MG63 (cell line): ENCODE results near the gene ATG4B. TPM values are rescaled to one million over a fixed set of nuclear protein-coding genes. Genes with fewer than 3 reads are reported as not detected.
A peak's percentile ranks its signal among the peaks of the same experiment; 100 is the strongest.
"Not testable (repeated sequence)": the region's sequence is repeated elsewhere in the genome, so short reads cannot be mapped to it uniquely, and the experiment has no call there.

ENCODE experiments used
- DNase-seq: peaks from one replicate; pipeline ENCODE4 v3.0.0-alpha.2; 2020
- H3K27me3 ChIP-seq: fragments of 250-450 bp; sonication (Bioruptor Pico); 2 replicates; pipeline ENCODE4 v1.5.1; 2020; ENCODE audit warnings: mild to moderate bottlenecking, moderate library complexity
- H3K36me3 ChIP-seq: fragments of 250-450 bp; sonication (Bioruptor Pico); 2 replicates; pipeline ENCODE4 v1.5.1; 2020; ENCODE audit warnings: mild to moderate bottlenecking, moderate library complexity
- H3K4me3 ChIP-seq: fragments of 250-450 bp; sonication (Bioruptor Pico); 2 replicates; pipeline ENCODE4 v1.5.1; 2020; ENCODE audit warnings: mild to moderate bottlenecking, moderate library complexity
- H3K9me3 ChIP-seq: fragments of 250-450 bp; sonication (Bioruptor Pico); 2 replicates; pipeline ENCODE4 v1.5.1; 2020; ENCODE audit warnings: mild to moderate bottlenecking, moderate library complexity
- total RNA-seq: library from RNA; depleted of rRNA; stranded (reverse); fragments of >200 nt; shearing (Covaris generic); gene quantifications from 2 replicates; pipeline ENCODE4 v1.2.3, GENCODE V29; 2014; ENCODE audit warnings: low replicate concordance; rRNA removed

The ATG4B gene
- 47.9 and 83.9 TPM in 2 replicates for total RNA-seq

GRCh38 chr2:241637018-241637794 is at the start of gene ATG4B, which contains the start of gene THAP4:
Gene ATG4B (plus strand): TSS chr2:241637693. CDS start chr2:241637715, 22 bp downstream.
Gene THAP4 (minus strand): TSS chr2:241637158. CDS start chr2:241637017, 141 bp downstream.
- Histone ChIP-seq H3K36me3 (peaks cover 51% of the 10 kb centered on the region), H3K9me3 (no peaks in the 10 kb centered on the region), H3K27me3 (no peaks in the 10 kb centered on the region), H3K4me3 (peak within 1 kb of the TSS; percentile 76)
- peak; percentile 87 for DNase-seq

- not testable (repeated sequence) for DNase-seq, H3K27me3 ChIP-seq, H3K4me3 ChIP-seq
- peaks cover 26% of the 10 kb centered on the region for H3K9me3 ChIP-seq
- peaks cover 59% of the 10 kb centered on the region for H3K36me3 ChIP-seq
Measured at GRCh38 chr2:241589863-241590262, 47.6 kb upstream of the ATG4B start.

- not testable (repeated sequence) for H3K27me3 ChIP-seq, H3K4me3 ChIP-seq, DNase-seq
- Histone ChIP-seq H3K9me3 (peaks cover 21% of the 10 kb centered on the region), H3K36me3 (peaks cover 59% of the 10 kb centered on the region)
Measured at GRCh38 chr2:241590496-241591455, 46.7 kb upstream of the ATG4B start.

GRCh38 chr2:241592126-241592845 is 45.2 kb upstream of the ATG4B start:
- peaks cover 9% of the 10 kb centered on the region for H3K9me3 ChIP-seq
- H3K36me3 ChIP-seq: peaks cover 57% of the 10 kb centered on the region
- H3K27me3 ChIP-seq: no peaks in the 10 kb centered on the region
- DNase-seq: no peak
- H3K4me3 ChIP-seq: no peak overlapping the region

GRCh38 chr2:241593271-241593670 is 44.2 kb upstream of the ATG4B start:
- DNase-seq: no peak
- Histone ChIP-seq H3K36me3 (peaks cover 57% of the 10 kb centered on the region), H3K27me3 (no peaks in the 10 kb centered on the region), H3K9me3 (peaks cover 4% of the 10 kb centered on the region), H3K4me3 (no peak overlapping the region)

GRCh38 chr2:241595600-241596140 is 41.8 kb upstream of the ATG4B start:
- Histone ChIP-seq H3K36me3 (peaks cover 65% of the 10 kb centered on the region), H3K27me3 (no peaks in the 10 kb centered on the region), H3K9me3 (no peaks in the 10 kb centered on the region), H3K4me3 (no peak overlapping the region)
- no peak for DNase-seq

GRCh38 chr2:241597561-241597960 is 39.9 kb upstream of the ATG4B start:
- H3K27me3 ChIP-seq: no peaks in the 10 kb centered on the region
- no peak for DNase-seq
- H3K4me3 ChIP-seq: no peak overlapping the region
- peaks cover 72% of the 10 kb centered on the region for H3K36me3 ChIP-seq
- no peaks in the 10 kb centered on the region for H3K9me3 ChIP-seq

GRCh38 chr2:241598061-241598460 is 39.4 kb upstream of the ATG4B start:
- no peaks in the 10 kb centered on the region for H3K9me3 ChIP-seq
- no peaks in the 10 kb centered on the region for H3K27me3 ChIP-seq
- H3K36me3 ChIP-seq: peaks cover 76% of the 10 kb centered on the region
- no peak overlapping the region for H3K4me3 ChIP-seq
- no peak for DNase-seq

GRCh38 chr2:241598487-241598886 is 39.0 kb upstream of the ATG4B start:
- Histone ChIP-seq H3K27me3 (no peaks in the 10 kb centered on the region), H3K4me3 (no peak overlapping the region), H3K9me3 (no peaks in the 10 kb centered on the region), H3K36me3 (peaks cover 73% of the 10 kb centered on the region)
- DNase-seq: no peak

- H3K36me3 ChIP-seq: peaks cover 66% of the 10 kb centered on the region
- no peaks in the 10 kb centered on the region for H3K9me3 ChIP-seq
- no peak overlapping the region for H3K4me3 ChIP-seq
- no peak for DNase-seq
- no peaks in the 10 kb centered on the region for H3K27me3 ChIP-seq
Measured at GRCh38 chr2:241599615-241600014, 37.9 kb upstream of the ATG4B start.

- H3K36me3 ChIP-seq: peaks cover 65% of the 10 kb centered on the region
- H3K9me3 ChIP-seq: no peaks in the 10 kb centered on the region
- no peaks in the 10 kb centered on the region for H3K27me3 ChIP-seq
- no peak overlapping the region for H3K4me3 ChIP-seq
- no peak for DNase-seq
Measured at GRCh38 chr2:241601841-241602240, 35.7 kb upstream of the ATG4B start.

- no peak overlapping the region for H3K4me3 ChIP-seq
- H3K36me3 ChIP-seq: peaks cover 57% of the 10 kb centered on the region
- no peaks in the 10 kb centered on the region for H3K9me3 ChIP-seq
- no peaks in the 10 kb centered on the region for H3K27me3 ChIP-seq
- DNase-seq: no peak
Measured at GRCh38 chr2:241602720-241603119, 34.8 kb upstream of the ATG4B start.

- DNase-seq: no peak
- H3K27me3 ChIP-seq: no peaks in the 10 kb centered on the region
- no peak overlapping the region for H3K4me3 ChIP-seq
- H3K9me3 ChIP-seq: no peaks in the 10 kb centered on the region
- H3K36me3 ChIP-seq: peaks cover 52% of the 10 kb centered on the region
Measured at GRCh38 chr2:241603686-241604085, 33.8 kb upstream of the ATG4B start.

- Histone ChIP-seq H3K36me3 (peaks cover 38% of the 10 kb centered on the region), H3K4me3 (no peak overlapping the region), H3K9me3 (no peaks in the 10 kb centered on the region), H3K27me3 (no peaks in the 10 kb centered on the region)
- DNase-seq: no peak
Measured at GRCh38 chr2:241606186-241606585, 31.3 kb upstream of the ATG4B start.

- no peak for DNase-seq
- H3K27me3 ChIP-seq: no peaks in the 10 kb centered on the region
- peaks cover 32% of the 10 kb centered on the region for H3K36me3 ChIP-seq
- no peaks in the 10 kb centered on the region for H3K9me3 ChIP-seq
- H3K4me3 ChIP-seq: no peak overlapping the region
Measured at GRCh38 chr2:241607162-241607885, 30.2 kb upstream of the ATG4B start.

GRCh38 chr2:241608881-241609280 is 28.6 kb upstream of the ATG4B start:
- H3K4me3 ChIP-seq: no peak overlapping the region
- no peaks in the 10 kb centered on the region for H3K27me3 ChIP-seq
- H3K36me3 ChIP-seq: peaks cover 31% of the 10 kb centered on the region
- no peak for DNase-seq
- H3K9me3 ChIP-seq: no peaks in the 10 kb centered on the region
